ENCODE measurements around the gene KHDC1.
A peak's percentile ranks its signal among the peaks of the same experiment; 100 is the strongest.
"Not testable (repeated sequence)": the region's sequence is repeated elsewhere in the genome, so short reads cannot be mapped to it uniquely, and the experiment has no call there.

KHDC1 gene, protein sequence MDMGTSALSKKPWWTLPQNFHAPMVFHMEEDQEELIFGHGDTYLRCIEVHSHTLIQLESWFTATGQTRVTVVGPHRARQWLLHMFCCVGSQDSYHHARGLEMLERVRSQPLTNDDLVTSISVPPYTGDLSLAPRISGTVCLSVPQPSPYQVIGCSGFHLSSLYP

DNA sequence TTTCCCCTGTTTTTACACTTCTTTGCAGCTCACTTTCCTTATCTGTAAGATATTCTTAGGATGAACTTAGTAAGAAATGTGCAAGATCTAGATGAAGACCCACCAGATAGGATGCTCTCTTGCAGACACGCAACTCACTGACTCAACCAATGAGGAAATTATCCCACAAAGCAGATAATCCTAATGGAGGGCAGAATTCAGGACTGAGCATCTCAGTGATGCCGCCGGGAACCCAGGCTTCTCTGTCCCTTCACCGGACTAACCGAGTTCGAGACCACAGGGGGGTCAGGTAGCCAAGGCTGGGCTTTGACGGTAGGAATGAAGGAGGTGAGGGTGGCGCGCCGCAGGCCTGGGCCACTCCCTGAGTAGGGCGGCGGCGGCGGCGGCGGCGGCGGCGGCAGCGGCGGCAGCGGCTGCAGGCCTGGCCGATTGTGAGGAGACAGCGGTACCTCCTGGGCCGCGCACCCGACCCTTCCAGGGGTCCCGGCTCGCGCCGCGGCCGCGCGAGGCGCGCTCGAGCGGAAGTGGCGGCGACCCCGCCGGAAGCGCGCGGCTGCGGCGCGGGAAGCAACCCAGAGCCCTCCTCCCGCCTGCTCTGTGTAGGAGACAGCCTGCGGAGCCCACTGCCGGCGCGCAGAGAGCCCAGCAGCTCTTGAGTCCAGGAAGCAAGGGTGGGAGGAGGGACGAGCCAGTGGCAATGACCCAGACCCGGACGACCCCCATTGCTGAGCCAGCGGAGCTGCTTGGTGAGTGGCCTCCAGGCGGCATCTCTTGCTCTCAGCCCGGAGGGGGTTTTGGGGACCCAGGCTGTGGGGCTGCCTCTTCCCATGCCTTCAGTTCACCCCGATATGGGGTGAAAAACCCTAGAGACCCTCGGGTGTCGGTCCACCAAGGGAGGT, at the start of gene KHDC1:
KHDC1 (minus strand) TSS at position 526 of the 899 bp plus-strand sequence. CDS start 20,679 bp downstream, outside the sequence.
- DNase-seq: peak; percentile 44 to 52

DNA sequence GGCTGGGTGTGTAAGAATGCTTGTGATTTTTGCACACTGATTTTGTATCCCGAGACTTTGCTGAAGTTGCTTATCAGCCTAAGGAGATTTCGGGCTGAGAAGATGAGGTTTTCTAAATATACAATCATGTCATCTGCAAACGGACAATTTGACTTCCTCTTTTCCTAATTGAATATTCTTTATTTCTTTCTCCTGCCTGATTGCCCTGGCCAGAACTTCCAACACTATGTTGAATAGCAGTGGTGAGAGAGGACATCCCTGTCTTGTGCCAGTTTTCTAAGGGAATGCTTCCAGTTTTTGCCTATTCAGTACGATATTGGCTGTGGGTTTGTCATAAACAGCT, 47.5 kb upstream of the KHDC1 start:
- not testable (repeated sequence) for DNase-seq

DNA sequence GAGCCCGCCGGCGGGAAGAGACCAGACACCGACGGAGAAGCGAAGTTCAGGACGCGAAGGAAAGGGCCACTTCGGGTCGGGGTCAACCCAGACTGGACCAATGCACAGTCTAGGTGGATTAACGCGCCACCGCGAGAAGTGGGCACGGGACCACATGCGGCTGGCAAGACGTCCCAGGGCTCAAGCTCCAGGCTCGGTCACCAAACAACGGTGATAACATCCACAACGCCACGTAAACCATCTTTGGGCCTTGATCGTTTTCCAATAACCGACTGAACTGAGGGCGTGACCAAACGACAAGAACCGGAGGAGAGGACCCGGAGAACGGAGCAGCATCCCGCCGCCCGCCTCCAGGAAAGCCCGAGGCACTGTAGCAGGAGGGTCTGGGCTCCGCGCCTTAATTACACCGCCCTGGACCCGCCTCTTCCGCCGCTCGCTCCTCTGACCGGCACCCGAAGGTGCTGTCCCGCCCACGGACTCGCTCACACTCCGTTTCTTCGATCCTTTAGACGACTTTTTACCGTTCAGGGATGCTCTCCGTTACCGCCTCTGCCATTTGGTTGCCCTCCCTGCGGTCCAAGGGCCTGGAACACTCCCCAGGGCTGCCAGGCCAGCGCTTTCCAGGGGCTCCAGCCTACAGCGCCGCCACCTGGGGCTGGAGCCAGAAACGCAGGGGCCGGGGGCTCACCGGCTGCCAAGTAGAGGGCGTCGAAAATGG, 46.9 kb upstream of the KHDC1 start:
- DNase-seq: peak; percentile 80 to 81

DNA sequence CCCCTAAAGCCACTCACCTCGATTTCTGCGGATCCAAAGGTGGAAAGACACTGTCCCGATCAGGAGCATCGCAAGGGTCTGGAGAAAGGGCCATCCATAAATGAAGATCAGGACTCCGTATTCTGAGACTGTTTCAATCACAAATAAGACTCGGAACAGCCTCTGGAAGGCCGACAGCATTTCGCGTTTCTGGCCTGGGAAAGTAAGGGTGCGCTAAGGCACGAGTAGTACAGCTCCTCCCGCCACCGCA, 46.5 kb upstream of the KHDC1 start:
- no peak for DNase-seq

DNA sequence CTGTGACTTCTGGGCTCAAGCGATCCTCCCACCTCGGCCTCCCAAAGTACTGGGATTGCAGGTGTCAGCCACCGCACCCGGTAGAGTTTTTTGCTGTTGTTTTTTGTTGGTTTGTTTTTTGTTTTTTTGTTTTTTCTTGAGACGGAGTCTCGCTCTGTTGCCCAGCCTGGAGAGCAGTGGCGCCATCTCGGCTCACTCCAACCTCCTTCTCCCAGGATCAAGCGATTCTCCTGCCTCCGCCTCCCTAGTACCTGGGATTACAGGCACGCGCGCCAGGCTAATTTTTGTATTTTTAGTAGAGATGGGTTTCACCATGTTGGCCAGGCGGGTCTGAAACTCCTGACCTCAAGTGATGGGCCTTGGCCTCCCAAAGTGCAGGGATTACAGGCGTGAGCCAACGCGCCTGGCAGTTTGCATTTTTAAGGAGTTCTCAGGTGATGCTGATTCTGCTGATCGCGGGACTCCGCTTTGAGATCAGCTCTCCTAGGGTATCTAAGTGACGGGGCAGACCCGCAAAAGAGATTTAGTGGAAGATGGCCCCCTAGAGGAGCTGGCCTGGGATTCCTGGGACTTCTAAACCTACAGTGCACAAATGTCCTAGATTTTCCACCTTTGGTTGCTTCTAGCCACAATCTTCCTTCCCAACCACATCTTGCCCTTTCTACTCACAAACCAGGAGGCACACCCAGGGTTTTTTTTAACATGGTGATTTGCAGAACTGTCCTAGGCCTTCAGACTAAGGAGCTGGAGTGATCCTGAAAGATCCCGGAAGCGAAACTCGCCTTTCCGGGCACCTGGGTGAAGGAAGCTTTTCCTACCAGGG, 45.9 kb upstream of the KHDC1 start:
- DNase-seq: peak; percentile 38

DNA sequence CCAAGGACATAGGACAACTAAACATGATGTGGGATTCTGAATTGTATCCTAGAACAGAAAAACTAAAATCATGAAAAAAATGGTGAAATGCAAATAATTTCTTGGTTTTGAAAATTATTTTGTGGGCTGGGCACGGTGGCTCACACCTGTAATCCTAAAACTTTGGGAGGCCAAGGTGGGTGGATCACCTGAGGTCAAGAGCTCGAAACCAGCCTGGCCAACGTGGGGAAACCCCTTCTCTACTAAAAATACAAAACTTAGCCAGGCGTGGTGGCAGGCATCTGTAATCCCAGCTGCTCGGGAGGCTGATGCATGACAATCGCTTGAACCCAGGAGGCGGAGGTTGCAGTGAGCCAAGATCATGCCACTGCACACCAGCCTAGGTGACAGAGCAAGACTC, 40.8 kb upstream of the KHDC1 start:
- DNase-seq: not testable (repeated sequence)

DNA sequence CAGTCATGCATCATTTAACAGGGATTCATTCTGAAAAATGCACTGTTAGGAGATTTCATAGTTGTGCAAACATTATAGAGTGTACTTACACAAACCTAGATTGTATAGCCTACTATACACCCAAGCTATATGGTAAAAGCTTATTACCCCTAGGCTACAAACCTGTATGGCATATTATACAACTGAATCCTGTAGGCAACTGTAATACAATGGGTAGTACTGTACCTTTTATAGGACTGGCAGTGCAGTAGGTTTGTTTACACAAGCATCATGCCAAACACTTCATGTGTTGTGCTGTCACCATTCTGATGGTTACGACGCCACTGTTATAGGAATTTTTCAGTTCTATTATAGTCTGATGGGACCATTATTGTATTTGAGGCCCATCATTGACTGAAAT, 39.3 kb upstream of the KHDC1 start:
- no peak for DNase-seq

DNA sequence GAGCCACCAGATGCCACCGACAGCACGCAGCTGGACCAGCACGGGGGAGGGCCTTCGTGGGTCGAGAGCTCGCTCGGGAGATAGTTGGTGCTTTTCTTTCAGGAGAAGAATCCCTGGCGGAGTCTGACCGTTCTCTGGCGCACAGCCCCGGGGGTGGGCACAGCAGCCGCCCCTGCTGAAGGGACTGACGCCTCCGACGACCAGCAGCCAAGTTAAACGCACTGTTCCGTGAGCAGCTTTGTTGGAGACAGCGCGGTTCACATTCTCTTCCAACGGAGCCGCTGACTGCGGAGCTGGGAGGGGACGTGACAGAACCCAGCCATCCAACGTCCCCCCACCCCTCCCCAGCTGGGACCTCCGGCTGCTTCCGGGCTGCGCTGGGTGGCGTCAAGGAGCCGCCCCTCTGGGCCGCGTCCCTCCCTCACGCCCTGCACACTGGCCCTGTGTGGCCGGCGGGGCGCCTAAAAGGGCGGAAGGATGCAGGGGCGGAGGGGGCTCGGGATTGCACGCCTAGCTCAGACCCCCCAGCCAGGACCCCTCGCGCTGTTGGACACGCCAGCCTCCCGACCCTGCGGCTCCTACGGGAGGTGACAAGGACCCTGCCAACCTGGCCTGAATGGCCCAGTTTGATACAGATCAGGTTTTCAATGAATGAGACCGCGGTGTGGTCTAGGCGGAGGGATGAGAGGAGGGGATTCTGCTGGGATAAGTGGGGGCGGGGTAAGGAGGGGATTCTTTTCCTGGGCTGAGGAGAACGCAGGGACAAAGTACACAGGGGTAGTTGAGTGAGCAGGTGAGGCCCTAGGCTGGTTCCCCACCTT, 36.4 kb upstream of the KHDC1 start:
- no peak for DNase-seq

DNA sequence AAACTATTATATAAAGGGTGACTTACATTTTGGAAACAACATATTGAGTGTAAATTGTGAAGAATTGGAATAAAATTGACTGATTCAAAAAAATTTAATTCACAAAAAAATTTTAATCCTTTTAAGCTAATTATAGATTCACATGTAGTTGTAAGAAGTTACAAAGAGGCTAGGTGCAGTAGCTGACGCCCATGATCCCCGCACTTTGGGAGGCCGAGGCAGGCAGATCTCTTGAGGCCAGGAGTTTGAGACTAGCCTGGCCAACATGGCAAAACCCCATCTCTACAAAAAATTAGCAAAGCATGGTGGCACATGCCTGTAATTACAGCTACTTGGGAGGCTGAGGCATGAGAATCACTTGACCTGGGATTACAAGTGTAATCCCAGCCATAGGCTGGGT, 30.3 kb upstream of the KHDC1 start:
- DNase-seq: no peak

DNA sequence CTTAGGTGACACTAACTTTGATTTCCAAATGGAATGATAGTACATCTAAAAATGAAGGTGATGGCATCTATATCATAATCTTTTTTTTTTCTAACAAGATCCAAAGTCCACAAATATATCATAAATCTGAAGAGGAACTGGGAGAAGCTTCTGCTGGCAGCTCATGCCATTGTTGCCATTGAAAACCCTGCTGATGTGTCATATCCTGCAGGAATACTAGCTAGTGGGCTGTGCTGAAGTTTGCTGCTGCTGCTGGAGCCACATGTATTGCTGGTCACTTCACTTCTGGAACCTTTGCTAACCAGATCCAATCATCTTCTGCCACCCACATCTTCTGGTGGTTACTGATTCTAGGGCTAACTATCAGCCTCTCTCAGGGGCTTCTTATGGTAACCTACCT, 27.4 kb upstream of the KHDC1 start:
- DNase-seq: no peak

DNA sequence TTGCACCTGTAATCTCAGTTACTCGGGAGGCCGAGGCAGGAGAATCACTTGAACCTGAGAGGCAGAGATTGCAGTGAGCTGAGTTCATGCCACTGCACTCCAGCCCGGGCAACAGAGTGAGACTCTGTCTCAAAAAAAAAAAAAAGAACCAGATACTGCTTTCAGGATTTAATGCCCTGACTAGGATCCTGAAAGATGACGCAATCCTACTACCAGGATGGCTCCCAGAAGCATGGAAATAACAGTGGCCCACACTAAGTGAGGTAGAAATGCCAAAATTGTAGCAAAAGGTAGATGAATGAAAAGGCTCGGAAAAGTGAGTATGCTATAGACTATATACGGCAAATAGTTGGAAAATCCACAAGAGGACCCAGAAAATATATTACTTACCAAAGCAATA, 23.8 kb upstream of the KHDC1 start:
- no peak for DNase-seq

DNA sequence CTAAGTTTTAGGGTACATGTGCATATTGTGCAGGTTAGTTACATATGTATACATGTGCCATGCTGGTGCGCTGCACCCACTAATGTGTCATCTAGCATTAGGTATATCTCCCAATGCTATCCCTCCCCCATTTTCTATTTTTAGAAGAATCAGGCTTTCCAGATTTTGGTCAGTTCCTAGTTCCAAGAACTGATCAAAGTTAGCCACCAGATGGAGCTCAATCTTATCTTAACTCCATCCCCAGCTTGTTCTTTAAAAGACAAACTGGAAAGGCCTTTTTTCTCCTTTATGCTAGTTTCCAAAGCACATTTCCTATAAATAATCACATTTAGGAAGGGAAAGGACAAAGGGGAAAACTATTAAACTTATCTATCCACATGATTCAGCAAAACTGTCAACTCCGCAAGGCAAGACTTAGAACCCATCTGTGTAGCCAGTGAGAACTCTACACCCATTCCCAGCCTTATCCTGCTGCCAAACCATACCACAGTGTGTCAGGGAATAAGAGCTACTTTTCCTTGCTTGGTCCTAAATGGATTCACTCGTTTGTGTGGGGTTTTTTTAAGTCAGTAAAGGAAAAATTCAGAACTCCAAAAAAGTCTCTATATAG, 22.8 kb upstream of the KHDC1 start:
- peak; percentile 62 to 74 for DNase-seq

DNA sequence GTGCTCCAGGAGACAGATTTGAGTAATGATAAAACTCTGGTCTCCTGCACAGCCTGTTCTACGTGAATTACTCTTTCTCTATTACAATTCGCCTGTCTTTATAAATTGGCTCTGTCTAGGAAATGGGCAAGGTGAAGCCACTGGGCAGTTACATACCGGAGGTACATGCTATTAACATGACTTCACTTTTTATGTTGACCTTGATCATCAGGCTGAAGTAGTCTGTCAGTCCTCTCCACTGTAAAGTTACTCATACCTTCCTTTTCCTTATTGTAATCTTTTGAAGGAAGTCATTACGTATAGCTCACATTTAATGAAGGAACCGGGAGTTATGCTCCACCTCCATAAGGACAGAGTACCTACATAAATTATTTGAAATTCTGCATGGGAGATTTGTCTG, 19.9 kb upstream of the KHDC1 start:
- DNase-seq: no peak

DNA sequence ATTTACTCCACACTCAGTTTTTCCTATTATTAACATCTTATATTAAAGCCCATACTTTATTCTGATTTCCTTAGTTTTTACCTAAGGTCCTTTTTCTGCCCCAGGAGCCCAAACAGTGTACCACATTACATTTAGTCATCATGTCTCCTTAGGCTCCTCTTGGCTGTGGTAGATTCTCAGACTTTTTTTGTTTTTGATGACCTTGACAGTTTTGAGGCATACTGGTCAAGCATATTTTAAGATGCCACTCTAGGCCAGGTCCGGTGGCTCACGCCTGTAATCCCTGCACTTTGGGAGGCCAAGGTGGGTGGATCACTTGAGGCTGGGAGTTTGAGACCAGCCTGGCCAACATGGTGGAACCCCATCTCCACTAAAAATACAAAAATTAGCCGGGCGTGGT, 18.7 kb upstream of the KHDC1 start:
- DNase-seq: not testable (repeated sequence)

DNA sequence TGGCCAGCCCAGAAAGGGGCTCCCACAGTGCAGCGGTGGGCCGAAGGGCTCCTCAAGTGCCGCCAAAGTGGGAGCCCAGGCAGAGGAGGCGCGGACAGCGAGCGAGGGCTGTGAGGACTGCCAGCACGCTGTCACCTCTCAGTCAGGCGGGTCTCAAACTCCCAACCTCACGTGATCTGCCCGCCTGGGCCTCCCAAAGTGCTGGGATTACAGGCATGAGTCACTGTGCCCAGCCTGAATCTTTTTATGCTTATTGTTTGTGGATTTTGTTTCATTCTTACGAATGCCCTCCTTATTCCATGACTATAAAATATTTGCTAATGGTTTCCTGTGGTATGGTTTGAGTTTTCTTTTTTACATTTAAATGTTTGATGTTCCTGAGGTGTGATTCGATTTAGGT, 6.3 kb upstream of the KHDC1 start:
- DNase-seq: not testable (repeated sequence)

DNA sequence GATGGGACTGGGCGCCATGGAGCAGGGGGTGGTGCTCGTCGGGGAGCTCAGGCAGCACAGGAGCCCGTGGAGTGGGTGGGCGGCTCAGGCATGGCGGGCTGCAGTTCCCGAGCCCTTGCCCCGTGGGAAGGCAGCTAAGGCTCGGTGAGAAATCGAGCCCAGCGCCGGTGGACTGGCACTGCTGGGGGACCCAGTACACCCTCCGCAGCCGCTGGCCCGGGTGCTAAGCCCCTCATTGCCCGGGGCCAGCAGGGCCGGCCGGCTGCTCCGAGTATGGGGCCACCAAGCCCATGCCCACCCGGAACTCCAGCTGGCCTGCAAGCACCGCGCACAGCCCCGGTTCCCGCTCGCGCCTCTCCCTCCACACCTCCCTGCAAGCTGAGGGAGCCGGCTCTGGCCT, 5.9 kb upstream of the KHDC1 start:
- DNase-seq: not testable (repeated sequence)

DNA sequence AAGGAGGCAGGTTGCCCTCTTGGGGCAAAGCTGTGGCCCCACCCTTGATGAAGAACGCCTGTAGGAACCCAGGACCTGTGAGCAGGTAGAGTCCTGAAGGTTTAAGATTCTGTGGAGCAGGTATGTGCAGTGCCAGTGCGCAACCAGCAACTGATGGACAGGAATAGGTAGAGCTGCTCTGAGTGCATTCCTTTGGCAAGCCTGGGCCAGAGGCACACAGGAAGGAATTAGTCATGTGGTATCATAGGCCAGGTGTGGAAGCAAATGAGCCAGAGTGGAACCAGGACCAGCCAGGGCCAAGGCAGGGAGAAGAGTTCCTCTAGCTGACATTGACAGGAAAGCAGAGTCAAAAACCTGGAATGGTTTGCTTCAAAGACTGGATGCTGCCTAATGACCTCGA, 1.4 kb upstream of the KHDC1 start:
- DNase-seq: no peak

DNA sequence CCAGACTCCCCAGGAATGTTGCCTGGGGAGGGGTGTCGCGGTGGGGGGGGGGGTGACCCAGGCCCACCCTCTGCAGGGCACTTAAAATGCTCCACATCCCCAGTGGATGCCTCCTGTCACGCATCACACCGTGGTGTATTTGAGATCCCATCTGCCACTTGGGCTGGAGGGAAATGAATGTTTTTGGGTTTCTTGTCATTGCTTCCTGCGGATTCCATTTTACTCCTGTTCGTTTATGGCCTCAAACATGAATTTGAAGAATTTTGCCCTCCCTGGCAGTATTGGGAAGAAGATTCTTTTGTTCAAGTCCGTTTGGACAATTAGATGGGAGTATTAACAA, 544 bp upstream of the KHDC1 start:
- no peak for DNase-seq

DNA sequence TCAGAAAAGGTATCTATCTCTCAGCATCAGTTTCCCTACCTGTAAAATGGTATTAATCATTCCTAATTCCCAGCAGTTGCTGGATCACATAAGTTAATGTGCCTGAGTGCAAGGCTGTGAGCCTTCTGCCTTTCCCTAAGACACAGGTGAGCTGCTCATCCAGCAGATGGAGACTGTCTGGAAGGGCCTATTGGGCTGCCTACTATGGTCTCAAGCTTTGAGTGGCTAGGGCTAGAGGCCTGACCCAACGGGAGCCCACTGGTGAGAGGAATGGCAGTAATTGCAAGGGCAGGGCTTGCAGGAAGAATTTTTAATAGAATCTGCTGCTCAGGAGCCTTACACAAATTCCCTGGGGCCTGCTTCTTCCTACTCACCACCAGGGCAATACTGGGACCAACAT, 4.3 kb downstream of the KHDC1 start:
- no peak for DNase-seq

DNA sequence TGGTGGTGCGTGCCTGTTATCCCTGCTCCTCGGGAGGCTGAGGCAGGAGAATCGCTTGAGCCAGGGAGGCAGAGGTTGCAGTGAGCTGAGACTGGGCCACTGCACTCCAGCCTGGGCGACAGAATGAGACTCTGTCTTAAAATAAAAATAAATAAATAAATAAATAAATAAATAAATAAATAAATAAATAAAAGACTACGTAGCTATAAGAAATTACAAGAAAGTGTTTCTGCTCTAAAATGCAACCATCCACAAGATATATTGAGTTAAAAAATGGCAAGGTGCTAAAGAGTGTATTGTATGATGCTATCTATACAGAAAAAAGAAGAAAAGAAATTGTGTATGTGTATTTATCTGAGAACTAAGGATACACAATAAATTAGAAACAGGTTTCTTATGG, 8.7 kb downstream of the KHDC1 start:
- not testable (repeated sequence) for DNase-seq

DNA sequence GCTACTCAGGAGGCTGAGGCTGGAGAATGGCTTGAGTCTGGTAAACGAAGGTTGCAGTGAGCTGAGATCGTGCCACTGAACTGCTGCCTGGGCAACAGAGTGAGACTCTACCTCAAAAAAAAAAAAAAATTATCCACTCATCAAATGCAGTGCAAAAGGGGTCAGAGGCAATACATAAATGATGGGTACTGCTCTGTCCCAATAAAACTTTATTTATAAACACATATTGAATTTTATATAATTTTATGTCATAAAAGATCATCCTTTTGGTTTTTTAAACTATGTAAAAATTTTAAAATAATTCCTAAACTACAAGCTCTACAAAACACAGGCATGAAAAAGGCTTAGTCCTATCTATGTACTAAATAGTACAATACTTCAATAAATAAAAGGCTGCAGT, 10.3 kb downstream of the KHDC1 start:
- no peak for DNase-seq

DNA sequence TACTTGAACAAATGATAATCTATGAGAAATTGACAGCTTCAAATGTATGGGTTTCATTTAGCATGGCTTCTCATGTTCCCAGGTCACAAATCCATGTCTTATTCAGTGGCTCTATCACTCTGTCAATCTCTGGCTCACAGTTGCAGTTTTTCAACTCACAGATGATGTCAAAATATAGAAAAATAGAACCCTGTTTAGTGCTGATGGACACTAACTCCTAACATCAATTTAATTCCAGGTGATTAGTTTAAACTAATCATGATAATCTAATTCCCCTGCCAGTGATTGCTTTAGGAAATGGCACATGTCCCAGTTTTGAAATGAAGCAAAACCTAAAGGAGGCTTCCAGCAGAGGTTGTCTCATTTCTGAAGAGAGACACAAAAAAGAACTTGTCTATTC, 13.0 kb downstream of the KHDC1 start:
- DNase-seq: no peak
